Neural crest cell (in vitro differentiated cells): ENCODE data around the gene SRSF5. TPM values are rescaled to one million over a fixed set of nuclear protein-coding genes. Genes with fewer than 3 reads are reported as not detected.

Experiments
- DNase-seq: peaks from one replicate; pipeline ENCODE4 v3.0.0; 2021; ENCODE audit warnings: low read depth, mixed read lengths, low spot score
- H3K27ac Mint-ChIP-seq: one replicate; pipeline ENCODE4 v1.8.0; 2021; ENCODE audit warnings: mild to moderate bottlenecking, mixed read lengths; ENCODE audit not compliant: unreplicated experiment
- H3K27me3 Mint-ChIP-seq: 2 replicates; pipeline ENCODE4 v1.8.0; 2021; ENCODE audit warnings: low read depth, mild to moderate bottlenecking, mixed read lengths
- H3K36me3 Mint-ChIP-seq: 2 replicates; pipeline ENCODE4 v1.8.0; 2021; ENCODE audit warnings: low read depth, mild to moderate bottlenecking, mixed read lengths
- H3K4me1 Mint-ChIP-seq: 2 replicates; pipeline ENCODE4 v1.8.0; 2021; ENCODE audit warnings: mixed read lengths
- H3K4me3 Mint-ChIP-seq: one replicate; pipeline ENCODE4 v1.8.0; 2021; ENCODE audit warnings: mild to moderate bottlenecking, mixed read lengths
- H3K9me3 Mint-ChIP-seq: 2 replicates; pipeline ENCODE4 v1.8.0; 2021; ENCODE audit warnings: mixed read lengths
- CTCF ChIP-seq: fragments of 200-600 bp; sonication (generic); conservative IDR thresholded peaks from 2 replicates; pipeline ENCODE4 v1.5.0; 2021; ENCODE audit warnings: antibody characterized with exemption, mild to moderate bottlenecking
- total RNA-seq: library from RNA; stranded (reverse); gene quantifications from 2 replicates; pipeline ENCODE4 v1.2.1, GENCODE V29; 2021

SRSF5 gene
- total RNA-seq, 1 donor from 2014 or later: 356 TPM

GRCh38 chr14:69771136-69771535 lies 4.2 kb downstream of the SRSF5 start:
- H3K4me1 Mint-ChIP-seq: peaks cover 52% of the 10 kb centered on the region
- peaks cover 3% of the 10 kb centered on the region for H3K9me3 Mint-ChIP-seq
- TF ChIP-seq CTCF: no peak
- H3K27ac Mint-ChIP-seq: no peak overlapping the region
- H3K4me3 Mint-ChIP-seq: peak overlapping the region; percentile 81
- no peak for DNase-seq
- peaks cover 64% of the 10 kb centered on the region for H3K36me3 Mint-ChIP-seq
- H3K27me3 Mint-ChIP-seq: peaks cover 7% of the 10 kb centered on the region

- Mint-ChIP-seq H3K36me3 (peaks cover 64% of the 10 kb centered on the region), H3K27me3 (no peaks in the 10 kb centered on the region), H3K9me3 (no peaks in the 10 kb centered on the region), H3K4me3 (peak overlapping the region; percentile 68), H3K4me1 (peaks cover 42% of the 10 kb centered on the region), H3K27ac (no peak overlapping the region)
- TF ChIP-seq CTCF: no peak
- DNase-seq: no peak
These were observed 5.4 kb downstream of the SRSF5 start for GRCh38 chr14:69772082-69773017.

GRCh38 chr14:69773571-69774276 lies 6.8 kb downstream of the SRSF5 start:
- peaks cover 28% of the 10 kb centered on the region for H3K4me1 Mint-ChIP-seq
- peaks cover 54% of the 10 kb centered on the region for H3K36me3 Mint-ChIP-seq
- no peaks in the 10 kb centered on the region for H3K27me3 Mint-ChIP-seq
- H3K9me3 Mint-ChIP-seq: no peaks in the 10 kb centered on the region
- H3K4me3 Mint-ChIP-seq: no peak overlapping the region
- H3K27ac Mint-ChIP-seq: no peak overlapping the region
- DNase-seq: no peak
- TF ChIP-seq CTCF: no peak

- peaks cover 50% of the 10 kb centered on the region for H3K36me3 Mint-ChIP-seq
- H3K27ac Mint-ChIP-seq: no peak overlapping the region
These were observed 8.1 kb downstream of the SRSF5 start for GRCh38 chr14:69775012-69775411.

More at GRCh38 chr14:69775012-69775411, 8.1 kb downstream of the SRSF5 start:
- DNase-seq: no peak
- Mint-ChIP-seq H3K4me3 (peak overlapping the region; percentile 41), H3K9me3 (no peaks in the 10 kb centered on the region), H3K27me3 (no peaks in the 10 kb centered on the region), H3K4me1 (peaks cover 19% of the 10 kb centered on the region)
- no peak for TF ChIP-seq CTCF
